ENCODE measurements around the gene MICAL3.
"Not testable (repeated sequence)": the region's sequence is repeated elsewhere in the genome, so short reads cannot be mapped to it uniquely, and the experiment has no call there.

MICAL3 gene

GRCh38 chr22:18001040-18001893 is 23.1 kb downstream of the MICAL3 start:
- peak; percentile 64 to 99 (median 87) for DNase-seq

- peak in 7 of 51 donors; percentile 6 to 28 (median 13) for DNase-seq
Observed at GRCh38 chr22:18000441-18001039, 23.8 kb downstream of the MICAL3 start.

- DNase-seq: no peak
Observed at GRCh38 chr22:17999851-18000250, 24.5 kb downstream of the MICAL3 start.

DNA sequence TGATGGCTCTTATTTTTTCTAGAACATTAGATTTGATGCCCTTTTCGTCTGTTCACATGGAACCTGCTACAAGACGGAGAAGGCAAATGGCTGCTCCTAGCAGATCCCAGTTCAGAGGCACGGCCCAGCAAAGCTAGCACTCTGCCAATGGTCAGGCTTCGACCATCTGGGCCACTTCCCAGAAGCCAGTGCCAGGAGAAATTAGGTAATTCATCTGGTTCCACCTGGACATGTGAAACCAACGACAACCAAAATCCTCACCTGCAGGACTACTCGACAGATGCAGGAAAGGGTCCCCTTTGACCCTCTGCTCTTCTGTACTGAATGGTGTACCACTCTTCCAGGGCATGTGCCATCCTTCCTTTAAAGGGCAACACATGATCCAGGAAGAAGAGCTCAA is 25.4 kb downstream of the MICAL3 start:
- no peak for DNase-seq

DNA sequence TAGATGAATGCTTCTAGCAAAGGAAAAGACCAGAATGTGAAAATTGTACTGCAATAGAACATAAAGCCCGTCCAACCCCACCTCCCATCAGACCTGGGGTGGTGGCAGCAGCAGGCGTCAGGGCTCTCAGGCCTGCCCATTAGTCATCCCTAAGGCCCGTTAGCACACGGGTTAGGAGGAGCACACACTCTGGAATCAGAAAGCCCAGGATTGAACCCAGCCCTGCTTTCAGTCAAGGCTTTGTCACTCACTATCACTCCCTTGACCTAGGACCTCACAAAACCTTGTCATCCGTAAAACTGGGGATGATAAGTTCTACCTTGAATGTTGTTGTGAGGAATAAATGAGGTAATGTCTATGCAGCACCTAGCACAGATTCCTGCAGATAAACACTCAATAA is 26.9 kb downstream of the MICAL3 start:
- DNase-seq: no peak

DNA sequence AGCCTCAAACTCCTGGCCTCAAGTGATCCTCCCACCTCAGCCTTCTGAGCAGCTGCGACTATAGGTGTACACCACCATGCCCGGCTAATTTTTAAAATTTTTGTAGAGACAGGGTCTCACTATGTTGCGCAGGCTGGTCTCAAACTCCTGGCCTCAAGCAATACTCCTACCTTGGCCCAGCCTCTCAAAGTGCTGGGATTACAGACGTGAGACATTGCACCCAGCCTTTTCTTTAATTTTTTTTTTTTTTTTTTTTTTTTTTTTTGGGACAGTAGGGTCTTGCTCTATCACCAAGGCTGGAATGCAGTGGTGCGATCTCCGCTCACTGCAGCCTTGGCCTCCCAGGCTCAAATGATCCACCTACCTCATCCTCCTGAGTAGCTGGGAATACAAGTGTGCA is 29.1 kb downstream of the MICAL3 start:
- DNase-seq: not testable (repeated sequence)

DNA sequence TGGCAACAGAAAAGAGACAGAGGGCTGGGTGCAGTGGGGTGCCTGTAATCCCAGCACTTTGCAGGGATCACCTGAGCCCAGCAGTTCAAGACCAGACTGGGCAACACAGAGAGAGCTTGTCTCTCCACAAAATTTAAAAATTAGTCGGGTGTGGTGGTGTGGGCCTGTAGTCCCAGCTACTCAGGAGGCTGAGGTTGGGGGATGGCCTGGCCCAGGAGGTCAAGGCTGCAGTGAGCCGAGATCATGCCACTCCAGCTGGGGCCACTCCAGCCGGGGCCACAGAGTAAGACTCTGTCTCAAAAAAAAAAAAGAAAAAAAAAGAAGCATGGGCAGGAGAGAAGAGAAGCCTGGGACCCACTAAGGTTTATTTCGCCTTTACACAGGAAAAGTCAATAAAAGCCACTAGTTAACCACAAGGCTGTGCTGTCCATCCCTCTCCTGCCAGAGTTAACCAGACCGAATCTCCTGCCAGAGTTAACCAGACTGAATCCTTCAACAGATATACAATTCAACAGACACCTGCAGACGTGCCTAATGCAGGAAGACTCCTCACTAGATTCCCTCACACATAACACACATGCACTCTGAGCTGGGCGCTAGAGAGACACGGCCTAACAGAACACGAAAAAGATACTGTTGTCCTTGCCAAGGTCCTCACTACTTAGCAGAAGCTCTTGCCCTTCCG is 29.8 kb downstream of the MICAL3 start:
- DNase-seq: no peak

GRCh38 chr22:17992976-17993375 is 31.4 kb downstream of the MICAL3 start:
- not testable (repeated sequence) for DNase-seq

- not testable (repeated sequence) for DNase-seq
Observed at GRCh38 chr22:17991992-17992391, 32.4 kb downstream of the MICAL3 start.

DNA sequence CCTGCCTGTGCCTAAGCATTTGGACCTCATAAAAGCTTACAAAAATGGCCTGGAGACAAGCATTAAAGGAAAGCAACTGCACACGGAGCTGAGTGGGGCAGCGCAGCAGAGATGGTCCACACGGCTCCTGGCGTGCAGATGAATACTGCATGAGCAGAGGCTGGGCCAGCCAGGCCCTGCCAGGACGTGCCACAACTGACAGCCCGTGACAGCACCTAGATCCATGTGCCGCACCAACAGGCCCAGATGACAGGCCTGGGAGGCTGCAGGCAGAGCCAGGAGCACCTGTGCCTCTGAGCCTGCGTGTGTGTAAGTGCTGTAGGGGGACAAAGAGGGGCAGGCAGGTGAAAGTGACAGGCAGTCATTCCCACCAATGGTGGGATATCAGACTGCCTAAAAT is 33.4 kb downstream of the MICAL3 start:
- DNase-seq: no peak

GRCh38 chr22:17990147-17990546 is 34.2 kb downstream of the MICAL3 start:
- DNase-seq: no peak

- DNase-seq: no peak
Observed at GRCh38 chr22:17988800-17989513, 35.4 kb downstream of the MICAL3 start.

DNA sequence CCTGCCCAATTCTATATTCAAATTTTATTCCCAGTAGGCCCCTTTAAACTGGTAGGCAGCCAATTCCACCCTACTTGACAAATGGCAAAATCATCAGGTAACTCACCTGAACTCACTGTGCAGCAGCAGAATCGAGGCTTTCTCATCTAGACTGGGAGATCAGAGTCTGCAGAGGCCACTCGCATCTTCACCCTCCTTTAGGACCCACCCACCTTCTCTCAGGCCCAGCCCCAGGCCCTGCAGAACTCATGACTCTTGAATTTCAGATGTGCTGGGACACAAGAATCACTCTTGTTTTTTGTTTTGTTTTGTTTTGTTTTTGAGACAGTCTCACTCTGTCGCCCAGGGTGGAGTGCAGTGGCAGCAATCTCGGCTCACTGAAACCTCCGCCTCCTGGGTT is 38.8 kb downstream of the MICAL3 start:
- DNase-seq: no peak

DNA sequence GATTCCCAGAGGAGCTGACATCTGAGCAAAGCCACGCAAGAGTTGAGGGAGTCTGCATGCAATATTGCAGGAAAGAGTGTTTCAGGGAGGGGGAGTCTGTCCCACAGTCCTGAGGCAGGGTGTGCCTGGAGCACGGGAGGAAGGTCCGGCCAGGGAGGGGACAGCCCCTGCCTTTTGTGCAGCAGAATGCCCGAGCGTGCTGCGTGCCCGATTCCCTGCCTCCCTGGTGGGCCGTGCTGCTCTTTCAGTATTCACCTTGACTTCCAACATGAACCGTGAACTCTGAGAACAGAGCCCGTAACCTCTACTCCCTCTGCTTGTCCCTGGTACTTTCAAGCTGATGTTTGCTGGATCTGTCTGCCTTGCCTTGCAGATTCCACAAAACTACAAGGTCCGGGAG is 39.3 kb downstream of the MICAL3 start:
- not testable (repeated sequence) for DNase-seq

GRCh38 chr22:17984114-17984513 is 40.2 kb downstream of the MICAL3 start:
- DNase-seq: no peak

GRCh38 chr22:17982572-17983141 is 41.7 kb downstream of the MICAL3 start:
- DNase-seq: no peak

GRCh38 chr22:17981497-17981896 is 42.9 kb downstream of the MICAL3 start:
- DNase-seq: no peak

GRCh38 chr22:17980638-17981051 is 43.7 kb downstream of the MICAL3 start:
- peak in 1 of 51 donors; percentile 22 for DNase-seq

DNA sequence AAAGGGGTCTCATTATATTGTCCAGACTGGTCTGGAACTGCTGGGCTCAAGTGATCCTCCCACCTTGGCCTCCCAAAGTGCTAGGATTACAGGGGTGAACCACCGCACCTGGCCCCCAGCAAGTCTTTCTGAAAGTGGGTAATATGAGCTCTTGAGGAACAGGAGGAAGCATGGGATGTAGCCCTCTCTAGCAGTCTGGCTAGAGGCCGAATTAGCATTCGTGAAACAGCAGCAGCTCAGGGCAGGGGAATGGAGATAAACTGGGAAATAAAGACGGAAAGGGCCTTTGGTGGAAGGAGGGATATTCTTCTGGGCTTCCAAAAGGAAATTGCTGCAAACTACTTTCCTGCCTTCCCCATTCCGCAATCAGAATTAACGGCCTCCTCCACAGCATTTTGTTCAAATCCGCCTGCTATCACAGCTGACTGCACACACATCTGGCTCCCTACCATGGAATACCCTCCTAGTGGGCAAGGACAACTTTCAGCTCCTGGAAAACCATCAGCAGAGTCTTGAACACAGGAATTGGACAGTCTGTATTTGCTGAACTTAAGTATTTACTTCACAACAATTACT is 44.3 kb downstream of the MICAL3 start:
- DNase-seq: no peak

GRCh38 chr22:17978027-17978426 is 46.3 kb downstream of the MICAL3 start:
- DNase-seq: no peak

GRCh38 chr22:17977371-17977770 is 47.0 kb downstream of the MICAL3 start:
- DNase-seq: no peak

Data from hypothalamus (tissue), 51 donors.